Measurements from ENCODE around the gene SCFD1.
"Not testable (repeated sequence)": the region's sequence is repeated elsewhere in the genome, so short reads cannot be mapped to it uniquely, and the experiment has no call there.

The SCFD1 gene

DNA sequence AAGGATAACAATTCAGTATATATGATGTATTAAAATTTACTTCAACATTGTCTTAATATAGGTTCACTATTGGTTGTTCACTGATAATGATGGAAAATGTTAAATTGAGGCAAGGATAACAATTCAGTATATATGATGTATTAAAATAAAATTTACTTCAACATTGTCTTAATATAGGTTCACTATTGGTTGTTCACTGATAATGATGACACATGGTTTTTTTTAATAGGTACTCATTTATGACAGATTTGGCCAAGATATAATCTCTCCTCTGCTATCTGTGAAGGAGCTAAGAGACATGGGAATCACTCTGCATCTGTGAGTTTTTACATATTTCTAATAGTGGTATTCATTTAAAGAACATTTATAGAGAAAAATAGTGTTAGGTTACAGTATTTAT, 8.1 kb downstream of the SCFD1 start:
- no peak for DNase-seq (ENCODE audit: low read depth)
- no peak overlapping the region for H3K4me3 ChIP-seq (ENCODE audit: low read depth, low read length)
- TF ChIP-seq CTCF (conservative IDR thresholded peaks at IDR 0.05; ENCODE audit: low read depth, low read length) = no peak

GRCh38 chr14:30632730-30633129, 10.6 kb downstream of the SCFD1 start:
- no peak for DNase-seq (ENCODE audit: low read depth)
- no peak for TF ChIP-seq CTCF (conservative IDR thresholded peaks at IDR 0.05; ENCODE audit: low read depth, low read length)
- H3K4me3 ChIP-seq (ENCODE audit: low read depth, low read length) = no peak overlapping the region

DNA sequence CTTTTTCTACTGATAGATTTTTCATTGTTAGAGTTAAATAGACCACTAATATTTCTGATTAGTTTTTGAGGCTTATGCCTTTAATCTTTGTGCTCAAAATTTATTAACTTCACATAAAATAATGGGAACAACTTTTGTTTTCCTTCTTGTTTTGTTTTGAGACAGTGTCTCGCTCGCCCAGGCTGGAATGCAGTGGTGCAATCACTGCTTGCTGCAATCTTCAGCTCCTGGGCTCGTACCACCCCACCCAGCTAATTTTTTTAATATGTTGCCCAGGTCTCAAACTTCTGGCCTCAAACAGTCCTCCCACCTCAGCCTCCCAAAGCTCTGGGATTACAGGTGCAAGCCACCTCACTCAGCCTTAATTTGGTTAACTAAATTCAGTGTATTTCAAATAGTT, 16.8 kb downstream of the SCFD1 start:
- no peak for TF ChIP-seq CTCF (conservative IDR thresholded peaks at IDR 0.05; ENCODE audit: low read depth, low read length)
- DNase-seq (ENCODE audit: low read depth) = peak; percentile 59
- H3K4me3 ChIP-seq (ENCODE audit: low read depth, low read length) = no peak overlapping the region

- no peak for DNase-seq (ENCODE audit: low read depth)
- no peak overlapping the region for H3K4me3 ChIP-seq (ENCODE audit: low read depth, low read length)
- no peak for TF ChIP-seq CTCF (conservative IDR thresholded peaks at IDR 0.05; ENCODE audit: low read depth, low read length)
Observed at GRCh38 chr14:30641207-30641606, 19.1 kb downstream of the SCFD1 start.

GRCh38 chr14:30644462-30644861, 22.3 kb downstream of the SCFD1 start:
- DNase-seq (ENCODE audit: low read depth); H3K4me3 ChIP-seq (ENCODE audit: low read depth, low read length): not testable (repeated sequence)

GRCh38 chr14:30645600-30645999, 23.5 kb downstream of the SCFD1 start:
- H3K4me3 ChIP-seq (ENCODE audit: low read depth, low read length) = no peak overlapping the region
- no peak for TF ChIP-seq CTCF (conservative IDR thresholded peaks at IDR 0.05; ENCODE audit: low read depth, low read length)
- no peak for DNase-seq (ENCODE audit: low read depth)

- H3K4me3 ChIP-seq (ENCODE audit: low read depth, low read length) = no peak overlapping the region
- no peak for TF ChIP-seq CTCF (conservative IDR thresholded peaks at IDR 0.05; ENCODE audit: low read depth, low read length)
- no peak for DNase-seq (ENCODE audit: low read depth)
Observed at GRCh38 chr14:30648471-30648870, 26.4 kb downstream of the SCFD1 start.

- no peak for DNase-seq (ENCODE audit: low read depth)
- TF ChIP-seq CTCF (conservative IDR thresholded peaks at IDR 0.05; ENCODE audit: low read depth, low read length) = no peak
- no peak overlapping the region for H3K4me3 ChIP-seq (ENCODE audit: low read depth, low read length)
Observed at GRCh38 chr14:30651937-30652336, 29.8 kb downstream of the SCFD1 start.

Measured in choroid plexus epithelial cell (primary cell).